T-helper 9 cell (primary cell): Measurements from ENCODE around the gene PACSIN3.

ENCODE experiments used
- DNase-seq: peaks from one replicate; pipeline ENCODE4 v3.0.0-alpha.2; 2020

PACSIN3 gene

GRCh38 chr11:47152126-47152952 is 33.9 kb downstream of the PACSIN3 start:
- DNase-seq = no peak

GRCh38 chr11:47149782-47150181 is 36.5 kb downstream of the PACSIN3 start:
- no peak for DNase-seq

- no peak for DNase-seq
Observed at GRCh38 chr11:47148903-47149531, 37.2 kb downstream of the PACSIN3 start.

DNA sequence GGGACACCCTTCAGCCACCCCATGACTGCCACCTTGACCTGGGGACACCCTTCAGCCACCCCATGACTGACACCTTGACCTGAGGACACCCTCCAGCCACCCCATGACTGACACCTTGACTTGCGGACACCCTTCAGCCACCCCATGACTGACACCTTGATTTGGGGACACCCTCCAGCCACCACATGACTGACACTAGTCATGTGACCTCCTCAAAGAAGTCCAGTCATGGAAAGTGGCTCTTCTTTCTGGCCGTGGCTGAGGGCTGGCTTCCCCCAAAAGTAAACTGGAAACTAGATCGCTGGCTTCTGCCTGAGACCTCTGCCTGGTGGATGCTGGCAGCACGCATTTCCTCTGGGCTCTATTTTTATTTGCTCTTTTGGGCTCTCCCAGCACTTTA is 38.0 kb downstream of the PACSIN3 start:
- DNase-seq = no peak

- no peak for DNase-seq
Observed at GRCh38 chr11:47147681-47148080, 38.6 kb downstream of the PACSIN3 start.

GRCh38 chr11:47147250-47147649 is 39.0 kb downstream of the PACSIN3 start:
- no peak for DNase-seq

GRCh38 chr11:47144541-47144940 is 41.7 kb downstream of the PACSIN3 start:
- DNase-seq = no peak

- no peak for DNase-seq
Observed at GRCh38 chr11:47143322-47143721, 42.9 kb downstream of the PACSIN3 start.

DNA sequence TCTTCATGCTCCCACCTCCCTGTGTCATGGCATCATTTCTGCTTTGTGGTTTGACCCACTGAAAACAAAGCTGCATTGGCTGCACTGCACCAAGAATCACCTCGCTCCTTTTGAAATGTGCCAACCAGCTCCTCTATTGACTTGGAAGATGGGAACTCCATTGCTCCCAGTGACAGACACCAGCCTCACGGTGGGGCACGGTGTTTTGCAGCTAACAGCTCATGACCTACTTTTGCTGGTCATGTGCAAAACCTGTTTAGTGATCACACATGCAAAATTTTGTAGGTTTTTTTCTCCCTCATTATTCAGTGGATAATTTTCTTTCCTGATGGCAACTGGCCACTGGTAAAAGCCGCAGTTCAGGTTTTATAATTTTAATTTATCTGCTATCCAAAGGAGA is 46.4 kb downstream of the PACSIN3 start:
- no peak for DNase-seq

DNA sequence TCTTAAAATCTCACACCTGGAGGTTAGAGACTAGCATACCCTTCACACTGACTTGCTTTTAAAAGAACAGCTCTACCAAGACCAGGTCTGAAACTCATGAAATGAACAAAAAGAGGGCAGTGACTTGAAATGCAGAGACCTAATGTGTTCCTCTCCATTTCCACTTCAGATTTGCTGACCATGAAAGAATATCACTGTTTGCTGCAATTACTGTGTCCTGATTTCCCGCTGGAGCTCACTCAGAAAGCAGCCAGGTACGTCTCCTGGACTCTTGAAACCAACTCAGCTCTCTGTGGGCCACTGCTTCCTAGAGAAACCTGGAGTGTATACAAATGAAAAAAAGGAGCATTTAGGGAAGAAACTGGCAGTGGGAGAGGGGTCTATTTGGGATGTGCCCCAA is 48.8 kb downstream of the PACSIN3 start:
- no peak for DNase-seq

GRCh38 chr11:47136921-47137320 is 49.3 kb downstream of the PACSIN3 start:
- no peak for DNase-seq

DNA sequence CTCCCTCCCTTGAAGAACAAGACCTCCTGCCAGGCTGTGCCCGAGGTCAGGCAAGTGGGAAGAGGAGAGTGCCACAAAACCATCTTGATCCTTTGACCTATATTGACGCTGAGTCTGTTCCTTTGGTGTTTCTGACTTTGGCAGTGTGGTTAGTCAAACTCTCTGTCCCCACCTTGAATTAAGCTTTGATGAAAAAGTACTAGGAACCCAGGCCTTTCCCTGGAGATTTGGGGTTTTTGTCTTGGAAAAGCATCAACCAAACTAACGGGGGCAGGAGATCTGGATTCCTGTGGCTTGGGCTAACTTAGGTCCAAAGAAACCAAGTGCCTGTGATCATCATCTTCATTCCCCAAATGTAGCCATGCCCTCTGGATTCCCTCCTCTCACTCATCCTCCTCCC is 49.9 kb downstream of the PACSIN3 start:
- DNase-seq = no peak

DNA sequence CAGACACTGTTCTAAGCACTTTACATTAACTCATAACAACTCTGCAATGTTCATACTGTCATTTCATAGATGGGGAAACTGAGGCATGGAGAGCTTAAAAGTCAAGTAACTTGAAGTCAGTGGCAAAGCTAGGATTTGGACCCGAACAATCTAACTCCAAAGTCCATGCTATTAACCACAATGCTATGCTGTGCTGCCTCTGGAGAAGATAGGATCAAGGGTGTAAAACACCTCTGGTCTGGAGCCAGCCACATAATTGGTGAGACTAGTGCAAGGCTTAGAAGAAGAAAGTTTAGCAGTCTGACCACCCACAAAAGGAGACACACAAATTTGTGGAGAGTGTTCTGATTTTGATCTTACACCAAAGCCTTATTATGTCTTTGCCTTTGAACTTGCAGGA is 53.3 kb downstream of the PACSIN3 start:
- DNase-seq = no peak

DNA sequence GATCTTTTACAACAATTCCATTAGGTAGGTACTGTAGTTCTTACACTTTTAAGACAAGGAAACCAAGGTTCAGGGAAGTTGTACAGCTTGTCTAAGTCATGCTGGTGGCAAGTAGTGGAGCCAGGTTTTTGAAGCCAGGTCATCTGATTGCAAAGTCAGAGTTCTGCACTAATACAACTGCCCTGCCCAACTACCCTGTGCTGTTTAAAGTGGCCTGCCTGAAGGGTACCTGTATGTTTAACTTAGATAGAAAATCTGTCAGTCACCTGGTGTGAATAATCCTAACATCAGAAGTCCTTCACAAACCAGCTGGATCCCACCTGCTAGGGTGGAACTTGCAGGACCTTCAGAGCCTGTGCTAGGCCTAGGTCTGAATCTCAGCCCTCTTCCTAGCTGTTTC is 53.7 kb downstream of the PACSIN3 start:
- no peak for DNase-seq

DNA sequence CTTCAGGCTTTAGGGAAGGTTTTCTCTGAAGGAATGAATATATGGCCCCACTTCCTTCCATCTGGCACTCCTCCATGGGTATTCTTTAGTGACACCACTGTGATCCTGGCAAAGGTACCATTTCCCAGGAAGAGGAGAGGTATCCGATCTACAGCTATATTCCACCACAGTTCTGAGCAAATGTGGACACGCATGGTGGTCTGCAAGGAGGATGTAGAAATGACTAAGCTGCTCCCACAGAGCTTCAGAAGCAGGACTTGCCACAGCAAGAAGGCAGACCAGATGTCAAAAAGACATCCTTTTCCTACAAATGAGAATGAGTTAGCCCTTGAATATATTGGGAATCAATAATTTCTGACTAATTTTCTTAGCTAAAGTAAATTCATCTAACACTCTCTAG is 55.1 kb downstream of the PACSIN3 start:
- no peak for DNase-seq

DNA sequence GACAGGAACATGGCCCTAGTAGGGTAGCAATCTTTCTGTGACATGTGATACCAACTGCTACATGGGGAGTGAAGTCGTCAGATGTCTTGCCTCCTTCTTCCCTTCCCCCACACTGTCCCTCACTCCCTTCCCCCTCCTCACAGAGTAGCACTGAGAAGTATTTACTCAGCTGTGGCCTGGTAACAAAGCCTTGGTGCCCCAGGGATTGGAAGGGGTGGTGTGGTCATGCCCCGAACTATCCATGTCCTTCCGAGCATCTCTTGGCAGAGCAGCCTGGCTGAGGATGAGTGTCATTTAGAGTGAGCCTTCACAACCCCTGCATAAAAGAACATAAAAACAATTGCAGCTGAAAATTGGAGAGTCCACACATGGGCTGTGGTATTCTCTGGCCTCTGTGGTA is 55.7 kb downstream of the PACSIN3 start:
- DNase-seq = no peak
